Measurements from ENCODE around the gene BICC1.

DNA sequence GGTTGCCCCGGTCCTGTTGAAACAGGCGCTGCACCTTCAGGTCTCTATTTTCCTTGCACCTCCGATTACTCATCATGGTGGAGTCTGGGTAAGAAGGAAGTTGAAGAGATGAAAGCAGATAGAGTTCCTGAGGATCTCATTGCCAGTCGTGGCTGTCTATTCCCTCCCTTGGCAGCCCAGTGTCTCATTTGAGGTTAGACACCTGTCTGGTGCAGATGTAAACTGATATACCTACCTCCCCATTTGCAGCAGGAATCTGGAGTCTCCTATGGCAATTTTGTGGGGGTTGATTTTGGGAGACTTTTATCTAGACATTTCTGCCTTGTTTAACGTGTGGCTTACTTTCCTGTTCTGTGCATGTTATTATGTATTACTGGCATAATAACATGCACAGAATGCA, 212.1 kb downstream of the BICC1 start:
- TF ChIP-seq, protein P1, sequence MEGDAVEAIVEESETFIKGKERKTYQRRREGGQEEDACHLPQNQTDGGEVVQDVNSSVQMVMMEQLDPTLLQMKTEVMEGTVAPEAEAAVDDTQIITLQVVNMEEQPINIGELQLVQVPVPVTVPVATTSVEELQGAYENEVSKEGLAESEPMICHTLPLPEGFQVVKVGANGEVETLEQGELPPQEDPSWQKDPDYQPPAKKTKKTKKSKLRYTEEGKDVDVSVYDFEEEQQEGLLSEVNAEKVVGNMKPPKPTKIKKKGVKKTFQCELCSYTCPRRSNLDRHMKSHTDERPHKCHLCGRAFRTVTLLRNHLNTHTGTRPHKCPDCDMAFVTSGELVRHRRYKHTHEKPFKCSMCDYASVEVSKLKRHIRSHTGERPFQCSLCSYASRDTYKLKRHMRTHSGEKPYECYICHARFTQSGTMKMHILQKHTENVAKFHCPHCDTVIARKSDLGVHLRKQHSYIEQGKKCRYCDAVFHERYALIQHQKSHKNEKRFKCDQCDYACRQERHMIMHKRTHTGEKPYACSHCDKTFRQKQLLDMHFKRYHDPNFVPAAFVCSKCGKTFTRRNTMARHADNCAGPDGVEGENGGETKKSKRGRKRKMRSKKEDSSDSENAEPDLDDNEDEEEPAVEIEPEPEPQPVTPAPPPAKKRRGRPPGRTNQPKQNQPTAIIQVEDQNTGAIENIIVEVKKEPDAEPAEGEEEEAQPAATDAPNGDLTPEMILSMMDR (IDR thresholded peaks at IDR 0.05) = no peak
- TF ChIP-seq POLR2A (IDR thresholded peaks at IDR 0.05) = no peak
